RKO (cell line): Measurements from ENCODE around the gene MGST3.
A peak's percentile ranks its signal among the peaks of the same experiment; 100 is the strongest.
"Not testable (repeated sequence)": the region's sequence is repeated elsewhere in the genome, so short reads cannot be mapped to it uniquely, and the experiment has no call there.

Experiments used
- DNase-seq: peaks from one replicate; pipeline ENCODE4 v3.0.0-alpha.2; 2016; ENCODE audit warnings: low spot score

MGST3 gene

DNA sequence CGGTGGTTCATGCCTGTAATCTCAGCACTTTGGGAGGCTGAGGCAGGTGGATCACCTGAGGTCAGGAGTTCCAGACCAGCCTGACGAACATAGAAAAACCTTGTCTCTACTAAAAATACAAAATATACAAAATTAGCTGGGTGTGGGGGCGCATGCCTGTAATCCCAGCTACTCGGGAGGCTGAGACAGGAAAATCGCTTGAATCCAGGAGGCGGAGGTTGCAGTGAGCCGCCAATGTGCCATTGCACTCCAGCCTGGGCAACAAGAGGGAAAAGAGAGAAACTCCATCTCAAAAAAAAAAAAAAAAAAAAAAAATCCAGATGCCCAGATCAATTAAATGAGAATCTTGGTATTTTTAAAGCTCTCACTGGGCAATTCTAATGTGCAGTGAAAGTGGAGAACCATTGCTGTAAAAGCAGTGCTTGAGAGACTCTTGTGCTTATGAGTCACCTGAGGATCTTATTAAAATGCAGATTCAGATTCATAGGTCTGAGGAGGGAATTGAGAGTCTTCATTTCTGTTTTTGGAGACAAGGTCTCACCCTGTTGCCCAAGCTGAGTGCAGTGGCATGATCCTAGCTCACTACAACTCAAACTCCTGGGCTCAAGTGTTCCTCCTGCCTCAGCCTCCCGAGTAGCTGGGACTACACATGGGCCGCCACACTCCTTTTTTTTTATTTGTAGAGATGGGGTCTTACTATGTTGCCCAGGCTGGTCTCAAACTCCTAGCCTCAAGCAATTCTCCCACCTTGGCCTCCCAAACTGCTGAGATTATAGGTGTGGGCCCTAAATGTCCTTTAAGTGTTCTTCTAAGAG, 27.9 kb downstream of the MGST3 start:
- not testable (repeated sequence) for DNase-seq

GRCh38 chr1:165659581-165659895, 28.5 kb downstream of the MGST3 start:
- DNase-seq = no peak

DNA sequence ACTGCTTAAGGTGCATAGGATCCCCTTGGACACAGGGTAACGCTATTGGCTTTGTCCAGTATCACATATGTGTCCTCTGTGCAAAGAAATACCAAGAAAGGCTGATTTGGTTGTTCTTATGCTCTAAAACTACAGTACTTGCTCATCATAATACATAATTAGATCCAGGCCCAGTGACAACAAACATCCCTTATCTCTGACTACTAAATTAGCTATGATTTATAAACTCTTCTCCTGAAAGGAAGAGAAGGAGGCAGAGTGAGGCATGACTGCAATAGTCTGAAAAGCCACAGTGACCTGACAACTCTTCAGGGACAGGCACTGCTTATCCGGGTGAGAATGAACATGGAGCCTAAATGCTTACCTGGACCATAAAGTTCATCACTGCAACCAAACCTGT, 30.7 kb downstream of the MGST3 start:
- no peak for DNase-seq

DNA sequence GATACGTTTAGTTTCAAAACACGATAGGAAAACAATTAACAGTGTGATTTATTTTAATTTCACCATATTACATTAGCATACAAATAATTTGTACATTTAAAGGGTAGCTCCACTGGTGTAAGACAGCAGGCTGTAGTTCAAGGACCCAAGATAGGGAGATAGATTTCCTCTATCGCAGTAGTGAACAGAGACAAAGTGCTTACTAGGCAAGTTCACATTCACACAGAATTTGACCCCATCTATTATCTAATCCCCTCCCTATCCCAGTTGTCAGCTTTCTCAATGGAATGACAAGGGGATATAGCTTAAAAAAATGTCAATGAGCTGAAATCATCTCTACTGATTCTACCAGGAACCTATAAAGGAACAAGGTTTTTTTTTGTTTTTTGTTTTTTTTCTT, 31.2 kb downstream of the MGST3 start:
- no peak for DNase-seq

DNA sequence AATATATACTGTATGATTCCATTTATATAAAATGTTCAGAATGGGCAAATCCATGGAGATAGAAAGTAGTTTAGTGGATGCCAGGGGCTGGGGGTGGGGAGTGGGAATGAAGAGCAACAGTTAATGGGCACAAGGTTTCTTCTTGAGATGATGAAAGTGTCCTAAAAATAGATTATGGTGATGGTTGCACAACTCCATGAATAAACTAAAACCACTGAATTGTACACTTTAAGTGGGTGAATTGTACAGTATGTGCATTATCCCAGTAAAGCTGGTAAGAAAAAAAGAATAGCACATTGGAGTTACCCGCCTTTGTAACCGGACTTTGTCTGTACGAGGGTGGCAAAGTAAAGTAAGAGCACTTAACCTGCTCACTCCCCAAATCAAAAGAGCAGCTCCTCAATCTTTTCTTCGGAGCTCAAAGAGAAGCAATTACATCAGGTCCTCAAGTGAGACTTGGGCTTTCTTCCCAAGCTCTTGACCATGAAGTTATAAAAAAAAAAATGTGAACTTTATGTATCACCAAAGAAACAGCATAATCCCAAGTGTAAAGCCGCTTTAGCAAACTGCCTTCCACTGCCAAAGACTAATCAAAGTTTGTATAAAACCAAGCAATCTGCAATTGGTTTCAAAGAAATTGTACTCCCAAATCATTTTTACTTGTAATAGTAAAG, 35.3 kb downstream of the MGST3 start:
- DNase-seq = no peak

DNA sequence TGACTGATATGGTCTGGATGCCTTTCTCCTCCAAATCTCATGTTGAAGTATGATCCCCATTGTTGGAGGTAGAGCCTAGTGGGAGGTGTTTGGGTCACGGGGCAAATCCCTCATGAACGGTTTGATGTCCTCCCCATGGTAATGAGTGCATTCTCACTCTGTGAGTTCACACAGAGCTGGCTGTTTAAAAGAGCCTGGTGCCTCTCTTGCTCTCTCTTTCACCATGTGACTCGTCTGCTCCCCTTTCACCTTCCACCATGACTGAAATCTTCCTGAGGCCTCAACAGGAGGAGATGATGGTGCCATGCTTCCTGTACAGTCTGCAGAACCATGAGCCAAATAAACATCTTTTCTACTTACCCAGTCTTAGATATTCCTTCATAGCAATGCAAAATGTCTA, 37.1 kb downstream of the MGST3 start:
- no peak for DNase-seq

DNA sequence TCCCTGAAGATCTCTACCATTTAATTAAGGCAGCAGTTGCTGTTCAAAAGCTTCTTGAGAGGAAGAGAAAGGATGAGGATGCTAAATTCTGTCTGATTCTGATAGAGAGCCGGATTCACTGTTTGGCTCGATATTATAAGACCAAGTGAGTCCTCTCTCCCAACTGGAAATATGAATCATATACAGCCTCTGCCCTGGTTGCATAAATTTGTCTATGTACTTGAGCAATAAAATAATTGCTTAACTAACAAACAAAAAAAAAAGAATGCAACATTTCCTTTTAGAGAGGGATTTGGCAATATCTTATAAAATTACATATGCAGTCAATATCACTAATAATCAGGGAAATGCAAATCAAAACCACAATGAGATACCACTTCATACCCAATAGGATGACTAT, 40.5 kb downstream of the MGST3 start:
- no peak for DNase-seq

DNA sequence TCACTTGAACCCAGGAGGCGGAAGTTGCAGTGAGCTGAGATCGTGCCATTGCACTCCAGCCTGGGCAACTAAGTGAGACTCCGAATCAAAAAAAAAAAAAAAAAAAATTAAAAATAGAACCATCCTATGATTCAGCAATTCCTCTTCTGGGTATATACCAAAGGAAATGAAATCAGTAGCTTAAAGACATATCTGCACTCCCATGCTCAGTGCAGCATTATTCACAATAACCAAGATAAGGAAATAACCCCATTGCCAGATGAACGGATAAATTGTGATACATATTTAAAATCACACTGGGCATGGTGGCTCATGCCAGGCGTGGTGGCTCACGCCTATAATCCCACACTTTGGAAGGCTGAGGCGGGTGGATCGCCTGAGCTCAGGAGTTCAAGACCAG, 43.6 kb downstream of the MGST3 start:
- no peak for DNase-seq

- no peak for DNase-seq
Measured at GRCh38 chr1:165675794-165676193, 44.8 kb downstream of the MGST3 start.

GRCh38 chr1:165678509-165678908, 47.5 kb downstream of the MGST3 start:
- no peak for DNase-seq

DNA sequence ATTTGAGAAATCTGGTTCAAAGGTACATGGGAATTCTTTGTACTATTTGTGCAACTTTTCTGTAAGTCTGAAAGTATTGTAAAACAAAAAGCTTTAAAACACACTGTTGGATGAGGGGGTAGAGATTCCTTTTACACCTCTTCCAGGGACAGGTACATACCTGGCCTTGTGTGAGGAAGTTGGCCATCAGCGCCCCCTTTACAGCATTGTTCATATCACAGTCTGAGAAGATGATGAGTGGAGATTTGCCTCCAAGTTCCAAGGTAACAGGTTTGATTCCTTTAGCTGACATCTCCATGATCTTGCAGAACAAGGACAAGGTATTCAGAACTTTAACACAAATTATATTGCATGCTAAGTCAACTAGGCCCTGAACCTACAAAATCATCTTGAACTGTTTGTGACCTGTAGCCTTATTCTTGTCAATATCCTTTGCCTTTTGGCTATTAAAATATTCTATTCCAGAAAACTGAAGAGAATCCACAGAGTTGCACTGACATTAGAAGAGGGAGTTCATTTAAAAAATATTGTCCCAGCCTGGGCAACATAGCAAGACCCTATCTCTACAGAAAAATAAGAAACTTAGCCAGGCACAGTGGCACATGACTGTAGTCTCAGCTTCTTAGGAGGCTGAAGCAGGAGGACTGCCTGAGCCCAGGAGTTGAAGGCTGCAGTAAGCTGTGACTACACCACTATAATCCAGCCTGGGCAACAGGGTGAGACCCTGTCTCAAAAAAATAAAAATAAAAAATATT, 48.4 kb downstream of the MGST3 start:
- no peak for DNase-seq

- no peak for DNase-seq
Measured at GRCh38 chr1:165680303-165680702, 49.3 kb downstream of the MGST3 start.

DNA sequence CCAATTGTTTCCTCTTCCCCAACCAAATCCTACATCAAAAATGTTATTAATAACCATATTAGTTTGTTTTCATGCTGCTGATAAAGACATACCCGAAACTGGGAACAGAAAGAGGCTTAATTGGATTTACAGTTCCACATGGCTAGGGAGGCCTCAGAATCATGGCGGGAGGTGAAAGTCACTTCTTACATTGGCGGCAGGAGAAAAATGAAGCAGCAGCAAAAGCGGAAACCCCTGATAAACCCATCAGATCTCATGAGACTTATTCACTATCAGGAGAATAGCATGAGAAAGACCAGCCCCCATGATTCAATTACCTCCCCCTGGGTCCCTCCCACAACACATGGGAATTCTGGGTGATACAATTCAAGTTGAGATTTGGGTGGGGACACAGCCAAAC, 49.7 kb downstream of the MGST3 start:
- not testable (repeated sequence) for DNase-seq

DNA sequence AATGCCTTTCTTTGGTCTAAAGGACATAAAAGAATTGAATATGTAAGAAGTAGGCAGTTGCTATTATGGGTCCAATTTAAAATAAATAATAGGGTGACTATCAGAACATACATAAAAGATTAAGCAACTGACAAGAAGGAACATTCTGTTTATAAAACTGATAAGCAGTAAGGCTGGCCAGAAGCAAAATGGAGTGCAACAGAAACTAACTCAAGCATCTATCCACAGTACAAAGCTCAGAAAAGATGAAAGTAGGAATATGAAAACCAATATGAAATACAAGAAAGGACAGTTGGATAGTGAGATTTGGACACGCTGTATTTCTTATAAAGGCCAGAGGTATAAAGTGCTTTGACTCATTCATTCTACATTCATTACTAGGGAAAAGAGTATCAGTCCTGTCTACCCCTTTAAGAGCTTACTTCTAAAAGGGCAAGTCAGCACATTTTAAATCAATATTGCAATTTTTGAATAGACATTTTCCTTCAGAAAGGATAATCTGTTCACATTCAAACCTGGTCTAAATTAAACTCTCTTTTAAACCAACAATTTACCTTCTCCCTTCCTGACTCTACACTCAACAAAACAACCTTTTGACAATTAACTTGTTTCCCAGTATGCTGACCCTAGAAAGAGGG, 52.9 kb downstream of the MGST3 start:
- no peak for DNase-seq

DNA sequence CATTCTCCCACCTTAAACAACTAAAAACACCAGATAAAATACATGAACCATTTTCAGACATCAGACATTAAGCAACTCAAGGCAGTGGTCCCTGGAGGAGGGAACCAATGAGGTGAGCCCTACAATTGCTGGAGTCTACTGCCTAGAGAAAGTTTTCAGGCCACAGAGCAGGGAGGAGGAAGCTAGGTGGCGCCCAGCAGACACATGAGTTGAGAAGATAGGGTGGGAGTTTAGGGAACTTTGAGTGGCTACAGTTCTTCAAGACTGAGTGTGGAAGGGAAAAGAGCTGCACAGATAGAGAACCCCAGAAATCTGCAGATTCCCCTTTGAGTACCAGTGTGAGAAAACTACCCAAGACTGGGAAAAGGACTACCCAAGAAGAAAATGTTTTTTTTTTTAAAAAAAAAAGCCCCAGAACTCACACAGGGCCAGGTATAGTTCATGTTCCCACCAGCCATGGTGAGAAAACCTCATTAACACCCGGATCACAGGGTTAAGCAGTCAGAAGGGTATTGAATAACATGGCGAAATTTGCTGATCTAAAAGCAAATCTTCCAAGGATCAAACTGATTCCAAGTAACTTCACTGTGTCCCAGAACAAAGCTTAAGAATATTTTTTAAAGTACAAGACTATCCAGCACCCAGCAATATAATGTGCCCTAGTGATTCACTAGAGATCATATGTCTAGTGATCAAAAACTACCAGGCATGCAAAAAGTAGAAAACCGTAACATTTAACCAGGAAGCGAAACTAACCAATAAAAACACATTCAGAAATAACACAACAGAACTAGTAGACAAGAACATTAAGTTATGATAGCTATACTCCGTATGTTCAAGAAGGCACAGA, 55.3 kb downstream of the MGST3 start:
- no peak for DNase-seq

DNA sequence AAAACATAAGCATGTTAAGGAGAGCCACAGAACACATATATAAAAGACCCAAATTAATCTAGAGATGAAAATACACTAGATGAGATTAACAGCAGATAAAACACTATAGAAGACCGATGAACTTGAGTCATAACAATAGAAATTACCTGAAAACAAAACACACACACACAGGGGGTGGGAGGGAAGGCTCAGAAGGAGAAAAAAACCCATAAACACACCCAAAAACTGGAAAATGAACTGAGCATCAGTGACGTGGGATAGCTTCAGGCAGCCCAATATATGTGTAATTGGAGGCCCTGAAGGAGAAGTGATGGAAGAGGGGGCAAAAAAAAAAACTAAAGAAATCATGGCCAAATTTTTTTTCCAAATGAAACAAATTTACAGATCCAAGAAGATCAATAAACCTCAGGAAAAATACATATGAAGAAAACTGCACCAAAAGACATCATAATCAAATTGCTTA, 56.0 kb downstream of the MGST3 start:
- no peak for DNase-seq

GRCh38 chr1:165688046-165688445, 57.0 kb downstream of the MGST3 start:
- no peak for DNase-seq

- DNase-seq = no peak
Measured at GRCh38 chr1:165695031-165695430, 64.0 kb downstream of the MGST3 start.

GRCh38 chr1:165696625-165697100, 65.6 kb downstream of the MGST3 start:
- DNase-seq = peak; percentile 45

- DNase-seq = peak; percentile 54
Measured at GRCh38 chr1:165697491-165697880, 66.5 kb downstream of the MGST3 start.
